WTC11 (cell line): ENCODE results near the gene ZCCHC4. TPM values are rescaled to one million over a fixed set of nuclear protein-coding genes. Genes with fewer than 3 reads are reported as not detected.

ENCODE experiments used
- ATAC-seq: fragments of 200-7000 bp; cut with Tn5 transposase; 2 replicates; pipeline ENCODE4 v1.10.0; 2021; ENCODE audit warnings: mild to moderate bottlenecking, moderate library complexity
- CTCF ChIA-PET: fragments of 300-600 bp; sonication (Branson Sonifier 250); formaldehyde crosslinking; loops from one replicate; lab custom pipeline; 2021; ENCODE audit warnings: antibody characterized with exemption; lab: Charles Lee
- POLR2A ChIA-PET: fragments of 350-600 bp; sonication (Branson Sonifier 250); formaldehyde crosslinking; loops from one replicate; lab custom pipeline; 2021; ENCODE audit warnings: antibody characterized with exemption; lab: Charles Lee
- DNase-seq: peaks from one replicate; pipeline ENCODE4 v3.0.0; 2021; ENCODE audit warnings: low spot score
- H3K27ac Mint-ChIP-seq: 2 replicates; pipeline ENCODE4 v1.8.0; 2021; ENCODE audit warnings: mixed read lengths
- H3K27me3 Mint-ChIP-seq: 2 replicates; pipeline ENCODE4 v1.8.0; 2021; ENCODE audit warnings: low read depth, mild to moderate bottlenecking, moderate library complexity, mixed read lengths
- H3K36me3 Mint-ChIP-seq: 2 replicates; pipeline ENCODE4 v1.8.0; 2021; ENCODE audit warnings: mixed read lengths
- H3K4me1 Mint-ChIP-seq: 2 replicates; pipeline ENCODE4 v1.8.0; 2022; ENCODE audit warnings: mixed read lengths
- H3K4me3 Mint-ChIP-seq: 2 replicates; pipeline ENCODE4 v1.8.0; 2021; ENCODE audit warnings: mild to moderate bottlenecking, moderate library complexity, mixed read lengths
- H3K9me3 Mint-ChIP-seq: 2 replicates; pipeline ENCODE4 v1.8.0; 2021; ENCODE audit warnings: mixed read lengths
- ATF1 ChIP-seq: sonication (generic); formaldehyde crosslinking; IDR thresholded peaks from 2 replicates; pipeline ENCODE4 v1.8.1; 2023; ENCODE audit warnings: mild to moderate bottlenecking, moderate library complexity, missing genetic modification reagents
- CREB1 ChIP-seq: sonication (generic); formaldehyde crosslinking; IDR thresholded peaks from 2 replicates; pipeline ENCODE4 v1.8.0; 2023; ENCODE audit warnings: mild to moderate bottlenecking, missing genetic modification reagents
- CREM ChIP-seq: sonication (generic); formaldehyde crosslinking; IDR thresholded peaks from 2 replicates; pipeline ENCODE4 v1.8.1; 2022; ENCODE audit warnings: mild to moderate bottlenecking, missing genetic modification reagents, moderate library complexity
- FOXJ3 ChIP-seq: sonication (generic); formaldehyde crosslinking; IDR thresholded peaks from 2 replicates; pipeline ENCODE4 v1.9.0; 2021; ENCODE audit warnings: missing genetic modification reagents, mild to moderate bottlenecking, borderline replicate concordance
- FOXP1 ChIP-seq: sonication (generic); formaldehyde crosslinking; IDR thresholded peaks from 2 replicates; pipeline ENCODE4 v1.8.0; 2022; ENCODE audit warnings: missing genetic modification reagents, mild to moderate bottlenecking, moderate library complexity, borderline replicate concordance
- GTF2I ChIP-seq: fragments of 250-450 bp; sonication (Bioruptor Pico); conservative IDR thresholded peaks from 2 replicates; pipeline ENCODE4 v1.4.0; 2021; ENCODE audit warnings: mild to moderate bottlenecking
- HMGA2 ChIP-seq: fragments of 250-450 bp; sonication (Bioruptor Pico); IDR thresholded peaks from 2 replicates; pipeline ENCODE4 v1.4.0; 2021; ENCODE audit warnings: mild to moderate bottlenecking, moderate library complexity
- IRF2 ChIP-seq: sonication (generic); formaldehyde crosslinking; IDR thresholded peaks from 2 replicates; pipeline ENCODE4 v1.8.0; 2022; ENCODE audit warnings: low read depth, missing genetic modification reagents, borderline replicate concordance
- JUN ChIP-seq: sonication (generic); formaldehyde crosslinking; IDR thresholded peaks from 2 replicates; pipeline ENCODE4 v1.8.0; 2023; ENCODE audit warnings: mild to moderate bottlenecking, missing genetic modification reagents
- NR1H2 ChIP-seq: sonication (generic); formaldehyde crosslinking; IDR thresholded peaks from 2 replicates; pipeline ENCODE4 v1.9.0; 2021; ENCODE audit warnings: mild to moderate bottlenecking, moderate library complexity, missing genetic modification reagents
- PRRX2 ChIP-seq: fragments of 250-450 bp; sonication (Bioruptor Pico); IDR thresholded peaks from 2 replicates; pipeline ENCODE4 v1.8.0; 2021; ENCODE audit warnings: mild to moderate bottlenecking
- SMAD3 ChIP-seq: sonication (generic); formaldehyde crosslinking; IDR thresholded peaks from 2 replicates; pipeline ENCODE4 v1.8.0; 2022; ENCODE audit warnings: missing genetic modification reagents, mild to moderate bottlenecking, borderline replicate concordance
- SMAD4 ChIP-seq: sonication (generic); formaldehyde crosslinking; IDR thresholded peaks from 2 replicates; pipeline ENCODE4 v1.8.0; 2022; ENCODE audit warnings: mild to moderate bottlenecking, missing genetic modification reagents
- TEAD1 ChIP-seq: sonication (generic); formaldehyde crosslinking; IDR thresholded peaks from 2 replicates; pipeline ENCODE4 v1.8.0; 2022; ENCODE audit warnings: mild to moderate bottlenecking, missing genetic modification reagents
- ZBTB21 ChIP-seq: sonication (generic); formaldehyde crosslinking; IDR thresholded peaks from 2 replicates; pipeline ENCODE4 v1.8.1; 2023; ENCODE audit warnings: mild to moderate bottlenecking, missing genetic modification reagents, borderline replicate concordance
- ZNF219 ChIP-seq: sonication (generic); formaldehyde crosslinking; IDR thresholded peaks from 2 replicates; pipeline ENCODE4 v1.8.0; 2023; ENCODE audit warnings: missing genetic modification reagents, mild to moderate bottlenecking, borderline replicate concordance
- ZNF317 ChIP-seq: sonication (generic); formaldehyde crosslinking; IDR thresholded peaks from 2 replicates; pipeline ENCODE4 v1.8.1; 2023; ENCODE audit warnings: low read depth, mild to moderate bottlenecking, moderate library complexity, missing genetic modification reagents, borderline replicate concordance
- ZNF416 ChIP-seq: fragments of 250-450 bp; sonication (Bioruptor Pico); IDR thresholded peaks from 2 replicates; pipeline ENCODE4 v1.9.0; 2021; ENCODE audit warnings: mild to moderate bottlenecking, inconsistent platforms
- ZNF423 ChIP-seq: fragments of 250-450 bp; sonication (Bioruptor Pico); IDR thresholded peaks from 2 replicates; pipeline ENCODE4 v2.1.2; 2022; ENCODE audit warnings: mild to moderate bottlenecking, moderate library complexity
- total RNA-seq: library from RNA; stranded (reverse); gene quantifications from 3 replicates; pipeline ENCODE4 v1.2.3, GENCODE V29; 2021
- TF ChIP-seq, protein P1 (sequence below): sonication (generic); formaldehyde crosslinking; IDR thresholded peaks from 2 replicates; pipeline ENCODE4 v1.8.0; 2022; ENCODE audit warnings: mild to moderate bottlenecking, missing genetic modification reagents
- TF ChIP-seq, protein P2 (sequence below): sonication (generic); formaldehyde crosslinking; IDR thresholded peaks from 2 replicates; pipeline ENCODE4 v1.8.1; 2022; ENCODE audit warnings: mild to moderate bottlenecking, missing genetic modification reagents, moderate library complexity, borderline replicate concordance
- TF ChIP-seq, protein P3 (sequence below): fragments of 200-600 bp; IDR thresholded peaks from 2 replicates; pipeline ENCODE4 v1.8.0; 2022; ENCODE audit warnings: antibody characterized with exemption
- TF ChIP-seq, protein P4 (sequence below): sonication (generic); formaldehyde crosslinking; IDR thresholded peaks from 2 replicates; pipeline ENCODE4 v1.8.0; 2022; ENCODE audit warnings: mild to moderate bottlenecking, missing genetic modification reagents
- TF ChIP-seq, protein P5 (sequence below): sonication (generic); formaldehyde crosslinking; IDR thresholded peaks from 2 replicates; pipeline ENCODE4 v1.8.0; 2023; ENCODE audit warnings: mild to moderate bottlenecking, missing genetic modification reagents
- TF ChIP-seq, protein P6 (sequence below): sonication (generic); formaldehyde crosslinking; IDR thresholded peaks from 2 replicates; pipeline ENCODE4 v1.8.1; 2023; ENCODE audit warnings: mild to moderate bottlenecking, missing genetic modification reagents

Gene ZCCHC4
- total RNA-seq, 1 experiment from 2014 or later = 13.6 TPM

DNA sequence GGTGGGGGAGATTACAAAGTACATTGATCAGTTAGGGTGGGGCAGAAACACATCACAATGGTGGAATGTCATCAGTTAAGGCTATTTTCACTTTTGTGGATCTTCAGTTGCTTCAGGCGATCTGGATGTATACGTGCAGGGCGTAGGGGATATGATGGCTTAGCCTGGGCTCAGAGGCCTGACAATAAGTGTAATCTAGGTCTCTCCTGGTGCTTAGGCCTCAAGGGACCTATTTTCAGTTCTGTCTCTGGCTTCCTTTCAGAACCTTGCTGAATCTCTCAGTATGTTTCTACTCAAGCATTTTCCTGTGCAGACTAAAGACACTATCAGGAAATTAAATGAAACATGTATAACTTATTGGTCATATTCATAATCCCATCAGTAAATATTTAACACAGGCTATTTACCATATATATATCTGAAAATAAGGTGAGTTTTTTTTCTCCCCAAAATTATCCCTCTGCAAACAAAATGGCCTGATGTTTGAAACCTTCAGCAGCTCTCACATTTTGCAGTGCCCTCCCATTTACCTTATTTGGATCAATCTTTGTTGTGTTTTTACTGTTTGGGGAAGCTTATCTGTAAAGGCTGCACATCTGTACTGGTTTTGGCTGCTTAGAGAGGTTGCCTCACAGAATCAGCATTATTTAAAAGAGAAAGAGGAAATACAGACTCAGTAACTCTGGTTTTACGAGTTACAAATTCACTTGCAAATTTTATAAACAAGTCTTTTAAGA, 2.3 kb upstream of the ZCCHC4 start:
- ATAC-seq = no peak

DNA sequence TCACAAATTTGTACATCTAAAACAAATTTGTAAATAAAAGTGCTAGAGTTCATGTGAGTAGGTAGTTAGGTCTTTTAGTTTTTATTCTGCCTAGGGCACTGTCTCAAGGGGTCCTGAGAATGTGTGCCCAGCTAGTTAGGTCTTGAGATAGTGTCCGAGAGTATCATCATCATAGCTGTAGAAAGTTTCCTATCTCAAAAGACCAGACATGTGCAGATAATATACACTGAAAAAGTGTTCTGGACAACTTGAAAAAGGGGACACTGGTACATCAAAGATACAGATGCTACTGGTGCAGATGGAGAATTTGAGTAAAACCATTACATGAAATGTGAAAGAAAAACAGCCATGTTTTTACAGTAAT, 1.8 kb upstream of the ZCCHC4 start:
- DNase-seq (no peak), ATAC-seq (no peak)
- Mint-ChIP-seq H3K4me1 (peaks cover 11% of the 10 kb centered on the region; the same call in 1 of the 2 replicates), H3K36me3 (peaks cover 6% of the 10 kb centered on the region), H3K27ac (no peak overlapping the region), H3K4me3 (no peak overlapping the region), H3K27me3 (no peaks in the 10 kb centered on the region), H3K9me3 (no peaks in the 10 kb centered on the region; the same call in none of the 2 replicates)
- CTCF ChIA-PET = no interaction called here
- POLR2A ChIA-PET = no interaction called here
- no peak for TF ChIP-seq ZNF317 (CRISPR knock-in tag)
- no peak for TF ChIP-seq ATF1 (CRISPR knock-in tag)
- TF ChIP-seq, protein P1, sequence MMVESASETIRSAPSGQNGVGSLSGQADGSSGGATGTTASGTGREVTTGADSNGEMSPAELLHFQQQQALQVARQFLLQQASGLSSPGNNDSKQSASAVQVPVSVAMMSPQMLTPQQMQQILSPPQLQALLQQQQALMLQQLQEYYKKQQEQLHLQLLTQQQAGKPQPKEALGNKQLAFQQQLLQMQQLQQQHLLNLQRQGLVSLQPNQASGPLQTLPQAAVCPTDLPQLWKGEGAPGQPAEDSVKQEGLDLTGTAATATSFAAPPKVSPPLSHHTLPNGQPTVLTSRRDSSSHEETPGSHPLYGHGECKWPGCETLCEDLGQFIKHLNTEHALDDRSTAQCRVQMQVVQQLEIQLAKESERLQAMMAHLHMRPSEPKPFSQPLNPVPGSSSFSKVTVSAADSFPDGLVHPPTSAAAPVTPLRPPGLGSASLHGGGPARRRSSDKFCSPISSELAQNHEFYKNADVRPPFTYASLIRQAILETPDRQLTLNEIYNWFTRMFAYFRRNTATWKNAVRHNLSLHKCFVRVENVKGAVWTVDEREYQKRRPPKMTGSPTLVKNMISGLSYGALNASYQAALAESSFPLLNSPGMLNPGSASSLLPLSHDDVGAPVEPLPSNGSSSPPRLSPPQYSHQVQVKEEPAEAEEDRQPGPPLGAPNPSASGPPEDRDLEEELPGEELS (CRISPR knock-in tag) = no peak
- no peak for TF ChIP-seq FOXJ3 (CRISPR knock-in tag)
- no peak for TF ChIP-seq FOXP1 (CRISPR knock-in tag)
- TF ChIP-seq, protein P2, sequence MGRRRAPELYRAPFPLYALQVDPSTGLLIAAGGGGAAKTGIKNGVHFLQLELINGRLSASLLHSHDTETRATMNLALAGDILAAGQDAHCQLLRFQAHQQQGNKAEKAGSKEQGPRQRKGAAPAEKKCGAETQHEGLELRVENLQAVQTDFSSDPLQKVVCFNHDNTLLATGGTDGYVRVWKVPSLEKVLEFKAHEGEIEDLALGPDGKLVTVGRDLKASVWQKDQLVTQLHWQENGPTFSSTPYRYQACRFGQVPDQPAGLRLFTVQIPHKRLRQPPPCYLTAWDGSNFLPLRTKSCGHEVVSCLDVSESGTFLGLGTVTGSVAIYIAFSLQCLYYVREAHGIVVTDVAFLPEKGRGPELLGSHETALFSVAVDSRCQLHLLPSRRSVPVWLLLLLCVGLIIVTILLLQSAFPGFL (CRISPR knock-in tag) = no peak
- TF ChIP-seq IRF2 (CRISPR knock-in tag) = no peak
- no peak for TF ChIP-seq ZNF423
- TF ChIP-seq, protein P3, sequence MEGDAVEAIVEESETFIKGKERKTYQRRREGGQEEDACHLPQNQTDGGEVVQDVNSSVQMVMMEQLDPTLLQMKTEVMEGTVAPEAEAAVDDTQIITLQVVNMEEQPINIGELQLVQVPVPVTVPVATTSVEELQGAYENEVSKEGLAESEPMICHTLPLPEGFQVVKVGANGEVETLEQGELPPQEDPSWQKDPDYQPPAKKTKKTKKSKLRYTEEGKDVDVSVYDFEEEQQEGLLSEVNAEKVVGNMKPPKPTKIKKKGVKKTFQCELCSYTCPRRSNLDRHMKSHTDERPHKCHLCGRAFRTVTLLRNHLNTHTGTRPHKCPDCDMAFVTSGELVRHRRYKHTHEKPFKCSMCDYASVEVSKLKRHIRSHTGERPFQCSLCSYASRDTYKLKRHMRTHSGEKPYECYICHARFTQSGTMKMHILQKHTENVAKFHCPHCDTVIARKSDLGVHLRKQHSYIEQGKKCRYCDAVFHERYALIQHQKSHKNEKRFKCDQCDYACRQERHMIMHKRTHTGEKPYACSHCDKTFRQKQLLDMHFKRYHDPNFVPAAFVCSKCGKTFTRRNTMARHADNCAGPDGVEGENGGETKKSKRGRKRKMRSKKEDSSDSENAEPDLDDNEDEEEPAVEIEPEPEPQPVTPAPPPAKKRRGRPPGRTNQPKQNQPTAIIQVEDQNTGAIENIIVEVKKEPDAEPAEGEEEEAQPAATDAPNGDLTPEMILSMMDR = no peak
- no peak for TF ChIP-seq GTF2I
- TF ChIP-seq, protein P4, sequence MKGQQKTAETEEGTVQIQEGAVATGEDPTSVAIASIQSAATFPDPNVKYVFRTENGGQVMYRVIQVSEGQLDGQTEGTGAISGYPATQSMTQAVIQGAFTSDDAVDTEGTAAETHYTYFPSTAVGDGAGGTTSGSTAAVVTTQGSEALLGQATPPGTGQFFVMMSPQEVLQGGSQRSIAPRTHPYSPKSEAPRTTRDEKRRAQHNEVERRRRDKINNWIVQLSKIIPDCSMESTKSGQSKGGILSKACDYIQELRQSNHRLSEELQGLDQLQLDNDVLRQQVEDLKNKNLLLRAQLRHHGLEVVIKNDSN (CRISPR knock-in tag) = no peak
- TF ChIP-seq CREB1 (CRISPR knock-in tag) = no peak
- TF ChIP-seq, protein P5, sequence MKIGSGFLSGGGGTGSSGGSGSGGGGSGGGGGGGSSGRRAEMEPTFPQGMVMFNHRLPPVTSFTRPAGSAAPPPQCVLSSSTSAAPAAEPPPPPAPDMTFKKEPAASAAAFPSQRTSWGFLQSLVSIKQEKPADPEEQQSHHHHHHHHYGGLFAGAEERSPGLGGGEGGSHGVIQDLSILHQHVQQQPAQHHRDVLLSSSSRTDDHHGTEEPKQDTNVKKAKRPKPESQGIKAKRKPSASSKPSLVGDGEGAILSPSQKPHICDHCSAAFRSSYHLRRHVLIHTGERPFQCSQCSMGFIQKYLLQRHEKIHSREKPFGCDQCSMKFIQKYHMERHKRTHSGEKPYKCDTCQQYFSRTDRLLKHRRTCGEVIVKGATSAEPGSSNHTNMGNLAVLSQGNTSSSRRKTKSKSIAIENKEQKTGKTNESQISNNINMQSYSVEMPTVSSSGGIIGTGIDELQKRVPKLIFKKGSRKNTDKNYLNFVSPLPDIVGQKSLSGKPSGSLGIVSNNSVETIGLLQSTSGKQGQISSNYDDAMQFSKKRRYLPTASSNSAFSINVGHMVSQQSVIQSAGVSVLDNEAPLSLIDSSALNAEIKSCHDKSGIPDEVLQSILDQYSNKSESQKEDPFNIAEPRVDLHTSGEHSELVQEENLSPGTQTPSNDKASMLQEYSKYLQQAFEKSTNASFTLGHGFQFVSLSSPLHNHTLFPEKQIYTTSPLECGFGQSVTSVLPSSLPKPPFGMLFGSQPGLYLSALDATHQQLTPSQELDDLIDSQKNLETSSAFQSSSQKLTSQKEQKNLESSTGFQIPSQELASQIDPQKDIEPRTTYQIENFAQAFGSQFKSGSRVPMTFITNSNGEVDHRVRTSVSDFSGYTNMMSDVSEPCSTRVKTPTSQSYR (CRISPR knock-in tag) = no peak
- no peak for TF ChIP-seq SMAD3 (CRISPR knock-in tag)

More for the DNA sequence above, 2.3 kb upstream of the ZCCHC4 start:
- TF ChIP-seq JUN (CRISPR knock-in tag) (no peak), ZNF219 (CRISPR knock-in tag) (no peak), ZBTB21 (no peak), NR1H2 (CRISPR knock-in tag) (no peak), CREM (no peak), ZNF416 (CRISPR knock-in tag) (no peak), TEAD1 (no peak), PRRX2 (no peak), HMGA2 (CRISPR knock-in tag) (no peak), SMAD4 (CRISPR knock-in tag) (no peak)
- TF ChIP-seq, protein P3 = no peak
- TF ChIP-seq, protein P6, sequence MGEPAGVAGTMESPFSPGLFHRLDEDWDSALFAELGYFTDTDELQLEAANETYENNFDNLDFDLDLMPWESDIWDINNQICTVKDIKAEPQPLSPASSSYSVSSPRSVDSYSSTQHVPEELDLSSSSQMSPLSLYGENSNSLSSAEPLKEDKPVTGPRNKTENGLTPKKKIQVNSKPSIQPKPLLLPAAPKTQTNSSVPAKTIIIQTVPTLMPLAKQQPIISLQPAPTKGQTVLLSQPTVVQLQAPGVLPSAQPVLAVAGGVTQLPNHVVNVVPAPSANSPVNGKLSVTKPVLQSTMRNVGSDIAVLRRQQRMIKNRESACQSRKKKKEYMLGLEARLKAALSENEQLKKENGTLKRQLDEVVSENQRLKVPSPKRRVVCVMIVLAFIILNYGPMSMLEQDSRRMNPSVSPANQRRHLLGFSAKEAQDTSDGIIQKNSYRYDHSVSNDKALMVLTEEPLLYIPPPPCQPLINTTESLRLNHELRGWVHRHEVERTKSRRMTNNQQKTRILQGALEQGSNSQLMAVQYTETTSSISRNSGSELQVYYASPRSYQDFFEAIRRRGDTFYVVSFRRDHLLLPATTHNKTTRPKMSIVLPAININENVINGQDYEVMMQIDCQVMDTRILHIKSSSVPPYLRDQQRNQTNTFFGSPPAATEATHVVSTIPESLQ (CRISPR knock-in tag) = no peak
- Mint-ChIP-seq H3K4me1 (peaks cover 11% of the 10 kb centered on the region; the same call in 1 of the 2 replicates), H3K27ac (no peak overlapping the region), H3K27me3 (no peaks in the 10 kb centered on the region), H3K4me3 (no peak overlapping the region), H3K36me3 (peaks cover 6% of the 10 kb centered on the region), H3K9me3 (no peaks in the 10 kb centered on the region; the same call in none of the 2 replicates)
- ChIA-PET CTCF (interaction anchor here (0.6 kb wide), 1 partner anchor 58 kb away, joined by 3 read pairs; no protein-coding TSS in a partner anchor), POLR2A (no interaction called here)
- no peak for DNase-seq
